Measurements from ENCODE around the gene BNIP5.

Gene BNIP5

DNA sequence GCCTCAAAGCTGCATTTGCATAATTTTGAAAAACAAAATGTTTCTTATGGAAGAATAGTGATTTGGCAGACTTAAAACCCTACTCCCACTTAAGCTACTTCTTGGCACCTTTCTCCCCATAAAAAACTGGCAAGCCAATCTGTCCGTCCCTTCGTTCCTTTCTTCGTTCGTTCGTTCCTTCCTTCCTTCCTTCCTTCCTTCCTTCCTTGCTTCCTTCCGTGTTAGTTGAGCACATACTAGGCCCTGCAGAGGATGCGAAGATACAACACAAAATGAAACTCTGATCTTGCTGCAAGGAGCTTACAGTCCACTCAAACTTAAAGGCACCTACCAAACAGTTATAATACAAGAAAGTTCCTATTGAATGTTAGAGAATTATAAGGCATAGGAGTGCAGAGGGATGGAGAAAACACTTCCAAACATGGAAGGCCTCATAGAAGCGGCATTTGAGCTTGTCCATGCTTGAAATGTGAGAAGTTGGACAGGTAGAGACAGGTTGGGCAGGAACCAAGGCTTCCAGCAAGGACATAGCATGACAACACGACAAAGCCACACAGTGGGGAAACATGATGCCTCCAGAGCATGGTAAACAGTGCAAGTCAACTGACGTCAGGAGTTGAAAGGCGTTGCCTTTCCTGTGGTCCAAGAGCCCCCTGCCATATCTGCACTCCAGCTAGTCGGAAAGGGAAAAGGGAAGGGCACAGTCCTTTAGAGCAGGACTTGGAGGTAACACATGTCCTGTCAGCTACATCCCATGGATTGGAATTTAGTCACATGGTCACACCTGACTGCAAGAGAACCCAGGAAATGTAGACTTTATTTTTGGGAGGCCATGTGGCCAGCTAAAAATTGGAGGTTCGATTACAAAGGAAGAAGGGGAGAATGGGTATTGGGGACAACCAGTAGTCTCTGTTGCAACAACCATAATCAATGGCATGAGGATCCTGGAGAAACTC lies 59.8 kb downstream of the BNIP5 start:
- Mint-ChIP-seq H3K27ac (no peak overlapping the region), H3K27me3 (peaks cover 21% of the 10 kb centered on the region), H3K9me3 (peaks cover 1% of the 10 kb centered on the region)

GRCh38 chr6:36273802-36274514 lies 62.7 kb downstream of the BNIP5 start:
- no peak overlapping the region for H3K4me3 Mint-ChIP-seq
- no peak for DNase-seq (ENCODE audit: low spot score in 2 of 2)
- ATAC-seq (ENCODE audit: low read depth), result no peak
- H3K27me3 Mint-ChIP-seq, result peaks cover 23% of the 10 kb centered on the region
- H3K36me3 Mint-ChIP-seq, result no peaks in the 10 kb centered on the region
- H3K27ac Mint-ChIP-seq, result no peak overlapping the region
- no peaks in the 10 kb centered on the region for H3K4me1 Mint-ChIP-seq
- H3K9me3 Mint-ChIP-seq, result no peaks in the 10 kb centered on the region

More for the DNA sequence above, 59.8 kb downstream of the BNIP5 start:
- Mint-ChIP-seq H3K36me3 (no peaks in the 10 kb centered on the region), H3K4me3 (no peak overlapping the region), H3K4me1 (peaks cover 5% of the 10 kb centered on the region)
- ATAC-seq (ENCODE audit: low read depth), result no peak
- no peak for DNase-seq (ENCODE audit: low spot score in 2 of 2)

- no peaks in the 10 kb centered on the region for H3K4me1 Mint-ChIP-seq
- H3K27me3 Mint-ChIP-seq, result peaks cover 22% of the 10 kb centered on the region
- H3K4me3 Mint-ChIP-seq, result no peak overlapping the region
- DNase-seq (ENCODE audit: low spot score in 2 of 2), result no peak
- ATAC-seq (ENCODE audit: low read depth), result no peak
- H3K27ac Mint-ChIP-seq, result no peak overlapping the region
- H3K36me3 Mint-ChIP-seq, result no peaks in the 10 kb centered on the region
- no peaks in the 10 kb centered on the region for H3K9me3 Mint-ChIP-seq
These were observed 63.6 kb downstream of the BNIP5 start for GRCh38 chr6:36273067-36273466.

- H3K27ac Mint-ChIP-seq, result no peak overlapping the region
- DNase-seq (ENCODE audit: low spot score in 2 of 2), result no peak
These were observed 64.5 kb downstream of the BNIP5 start for GRCh38 chr6:36272234-36272633.

GRCh38 chr6:36269834-36270705 lies 66.6 kb downstream of the BNIP5 start, which contains the start of gene PNPLA1:
Gene PNPLA1, plus strand, starts transcription at chr6:36270060. Its CDS starts 400 bp downstream, at chr6:36270460.
- Mint-ChIP-seq H3K27ac (no peak within 1 kb of the TSS), H3K36me3 (no peaks in the 10 kb centered on the region), H3K4me3 (no peak within 1 kb of the TSS), H3K27me3 (peaks cover 16% of the 10 kb centered on the region), H3K4me1 (no peaks in the 10 kb centered on the region), H3K9me3 (peaks cover 2% of the 10 kb centered on the region)
- DNase-seq (ENCODE audit: low spot score in 2 of 2) (no peak), ATAC-seq (ENCODE audit: low read depth) (no peak)

More at GRCh38 chr6:36272234-36272633, 64.5 kb downstream of the BNIP5 start:
- no peaks in the 10 kb centered on the region for H3K9me3 Mint-ChIP-seq
- no peaks in the 10 kb centered on the region for H3K4me1 Mint-ChIP-seq
- H3K4me3 Mint-ChIP-seq, result no peak overlapping the region
- H3K36me3 Mint-ChIP-seq, result no peaks in the 10 kb centered on the region
- peaks cover 22% of the 10 kb centered on the region for H3K27me3 Mint-ChIP-seq
- ATAC-seq (ENCODE audit: low read depth), result no peak

DNA sequence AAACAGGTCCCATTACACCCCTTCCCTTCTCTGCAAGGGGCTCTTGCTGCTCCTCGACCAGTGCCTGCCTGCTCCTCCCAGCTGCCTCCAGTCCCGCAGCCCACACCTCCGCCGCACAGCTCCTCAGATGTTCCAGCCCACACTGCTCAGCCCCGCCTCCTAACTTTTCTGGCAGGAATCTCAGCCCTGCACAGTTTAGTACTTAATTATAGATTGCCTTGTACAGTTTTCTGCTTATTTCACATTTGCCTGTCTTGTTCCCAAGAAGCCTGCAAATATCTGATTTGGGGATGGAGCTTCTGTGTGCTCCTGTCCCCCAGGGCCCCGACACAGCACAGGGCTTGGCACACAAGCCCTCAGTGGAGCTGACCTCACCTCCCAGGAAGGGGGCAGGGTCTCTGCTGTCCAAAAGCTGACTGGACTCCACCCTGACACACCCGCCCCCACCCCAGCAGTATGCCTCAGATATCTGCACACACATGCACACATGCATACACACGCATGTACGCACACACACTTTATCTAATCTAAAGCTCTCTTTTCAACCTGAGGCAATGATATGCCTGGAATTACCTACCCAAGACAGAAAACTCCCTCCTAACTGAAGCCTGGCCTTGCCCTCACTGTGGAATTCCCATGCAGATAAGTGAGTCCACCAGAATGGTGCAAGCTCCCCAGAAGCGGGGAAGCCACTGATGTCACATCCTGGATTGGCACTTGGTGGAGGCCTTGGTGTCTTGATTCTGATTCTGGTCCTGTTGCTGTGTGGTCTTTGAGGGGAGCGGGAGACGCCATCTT lies 68.0 kb downstream of the BNIP5 start:
- Mint-ChIP-seq H3K36me3 (peaks cover 2% of the 10 kb centered on the region), H3K27me3 (peaks cover 15% of the 10 kb centered on the region), H3K4me1 (no peaks in the 10 kb centered on the region), H3K9me3 (peaks cover 2% of the 10 kb centered on the region), H3K4me3 (no peak overlapping the region), H3K27ac (no peak overlapping the region)
- ATAC-seq (ENCODE audit: low read depth) (no peak), DNase-seq (ENCODE audit: low spot score in 2 of 2) (no peak)

GRCh38 chr6:36267731-36268477 lies 68.8 kb downstream of the BNIP5 start:
- Mint-ChIP-seq H3K9me3 (peaks cover 2% of the 10 kb centered on the region), H3K27ac (no peak overlapping the region), H3K4me3 (no peak overlapping the region), H3K4me1 (no peaks in the 10 kb centered on the region), H3K36me3 (peaks cover 2% of the 10 kb centered on the region), H3K27me3 (peaks cover 12% of the 10 kb centered on the region)
- ATAC-seq (ENCODE audit: low read depth) (no peak), DNase-seq (ENCODE audit: low spot score in 2 of 2) (no peak)

DNA sequence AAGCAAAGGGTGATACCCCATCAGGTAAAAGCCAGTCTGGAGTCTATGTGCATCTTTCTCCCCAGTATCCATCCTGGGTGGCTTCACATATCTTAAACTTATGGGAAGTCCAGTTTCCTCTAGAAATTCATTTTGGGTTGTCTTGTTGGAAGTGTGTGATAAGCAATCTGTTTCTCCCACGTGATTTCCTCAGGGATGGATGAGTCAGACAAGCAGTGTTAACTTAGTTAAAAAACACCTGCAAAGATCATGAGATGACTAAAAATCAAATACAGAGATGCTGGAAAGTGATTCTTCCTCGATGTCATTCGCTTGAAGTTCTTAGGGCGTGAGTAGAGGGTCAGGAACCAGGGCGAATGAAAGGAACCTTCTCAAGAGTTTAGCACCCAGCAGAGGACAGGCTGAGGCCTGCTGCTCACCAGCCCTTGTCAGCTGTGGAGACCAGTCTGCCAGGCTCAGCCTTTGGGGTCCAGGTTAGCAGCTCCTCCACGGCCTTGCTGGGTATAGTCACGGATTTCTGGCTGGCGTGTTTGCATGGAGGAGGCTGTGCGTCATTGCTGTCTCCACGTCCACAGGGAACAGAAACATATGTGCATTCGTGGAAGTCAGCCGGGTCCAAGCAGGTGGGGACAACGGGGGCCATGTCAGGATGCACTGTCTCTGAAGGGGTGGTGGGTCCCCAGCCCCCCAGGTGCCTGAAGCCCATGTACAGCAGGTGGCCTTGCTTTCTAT lies 69.6 kb downstream of the BNIP5 start:
- ATAC-seq (ENCODE audit: low read depth), result no peak
- no peak for DNase-seq (ENCODE audit: low spot score in 2 of 2)
- H3K4me3 Mint-ChIP-seq, result no peak overlapping the region
- no peak overlapping the region for H3K27ac Mint-ChIP-seq
- H3K36me3 Mint-ChIP-seq, result peaks cover 2% of the 10 kb centered on the region
- peaks cover 2% of the 10 kb centered on the region for H3K9me3 Mint-ChIP-seq
- H3K27me3 Mint-ChIP-seq, result peaks cover 10% of the 10 kb centered on the region
- H3K4me1 Mint-ChIP-seq, result no peaks in the 10 kb centered on the region
